WTC11 (cell line): ENCODE measurements around the gene PKMYT1. TPM values are rescaled to one million over a fixed set of nuclear protein-coding genes. Genes with fewer than 3 reads are reported as not detected.

Experiments used
- ATAC-seq: fragments of 200-7000 bp; cut with Tn5 transposase; 2 replicates; pipeline ENCODE4 v1.10.0; 2021; ENCODE audit warnings: mild to moderate bottlenecking, moderate library complexity
- CTCF ChIA-PET: fragments of 300-600 bp; sonication (Branson Sonifier 250); formaldehyde crosslinking; loops from one replicate; lab custom pipeline; 2021; ENCODE audit warnings: antibody characterized with exemption; lab: Charles Lee
- POLR2A ChIA-PET: fragments of 350-600 bp; sonication (Branson Sonifier 250); formaldehyde crosslinking; loops from one replicate; lab custom pipeline; 2021; ENCODE audit warnings: antibody characterized with exemption; lab: Charles Lee
- DNase-seq: peaks from one replicate; pipeline ENCODE4 v3.0.0; 2021; ENCODE audit warnings: low spot score
- H3K27ac Mint-ChIP-seq: 2 replicates; pipeline ENCODE4 v1.8.0; 2021; ENCODE audit warnings: mixed read lengths
- H3K27me3 Mint-ChIP-seq: 2 replicates; pipeline ENCODE4 v1.8.0; 2021; ENCODE audit warnings: low read depth, mild to moderate bottlenecking, moderate library complexity, mixed read lengths
- H3K36me3 Mint-ChIP-seq: 2 replicates; pipeline ENCODE4 v1.8.0; 2021; ENCODE audit warnings: mixed read lengths
- H3K4me1 Mint-ChIP-seq: 2 replicates; pipeline ENCODE4 v1.8.0; 2022; ENCODE audit warnings: mixed read lengths
- H3K4me3 Mint-ChIP-seq: 2 replicates; pipeline ENCODE4 v1.8.0; 2021; ENCODE audit warnings: mild to moderate bottlenecking, moderate library complexity, mixed read lengths
- H3K9me3 Mint-ChIP-seq: 2 replicates; pipeline ENCODE4 v1.8.0; 2021; ENCODE audit warnings: mixed read lengths
- ATF1 ChIP-seq: sonication (generic); formaldehyde crosslinking; IDR thresholded peaks from 2 replicates; pipeline ENCODE4 v1.8.1; 2023; ENCODE audit warnings: mild to moderate bottlenecking, moderate library complexity, missing genetic modification reagents
- ETV6 ChIP-seq: sonication (generic); formaldehyde crosslinking; IDR thresholded peaks from 2 replicates; pipeline ENCODE4 v1.8.1; 2022; ENCODE audit warnings: mild to moderate bottlenecking, missing genetic modification reagents
- FOXJ3 ChIP-seq: sonication (generic); formaldehyde crosslinking; IDR thresholded peaks from 2 replicates; pipeline ENCODE4 v1.9.0; 2021; ENCODE audit warnings: missing genetic modification reagents, mild to moderate bottlenecking, borderline replicate concordance
- GRHL2 ChIP-seq: fragments of 250-450 bp; sonication (Bioruptor Pico); IDR thresholded peaks from 2 replicates; pipeline ENCODE4 v1.8.0; 2022; ENCODE audit warnings: mild to moderate bottlenecking, moderate library complexity; ENCODE audit not compliant: insufficient replicate concordance, severe bottlenecking
- JAZF1 ChIP-seq: fragments of 250-450 bp; sonication (Bioruptor Pico); IDR thresholded peaks from 2 replicates; pipeline ENCODE4 v1.9.0; 2021; ENCODE audit warnings: moderate library complexity, mild to moderate bottlenecking, inconsistent platforms
- NR1H2 ChIP-seq: sonication (generic); formaldehyde crosslinking; IDR thresholded peaks from 2 replicates; pipeline ENCODE4 v1.9.0; 2021; ENCODE audit warnings: mild to moderate bottlenecking, moderate library complexity, missing genetic modification reagents
- NR2C2 ChIP-seq: sonication (generic); formaldehyde crosslinking; IDR thresholded peaks from 2 replicates; pipeline ENCODE4 v1.8.0; 2022; ENCODE audit warnings: mild to moderate bottlenecking, missing genetic modification reagents
- RELA ChIP-seq: sonication (generic); formaldehyde crosslinking; IDR thresholded peaks from 2 replicates; pipeline ENCODE4 v1.8.1; 2022; ENCODE audit warnings: missing genetic modification reagents, mild to moderate bottlenecking, borderline replicate concordance
- SMAD4 ChIP-seq: sonication (generic); formaldehyde crosslinking; IDR thresholded peaks from 2 replicates; pipeline ENCODE4 v1.8.0; 2022; ENCODE audit warnings: mild to moderate bottlenecking, missing genetic modification reagents
- SP1 ChIP-seq: sonication (generic); formaldehyde crosslinking; conservative IDR thresholded peaks from 2 replicates; pipeline ENCODE4 v1.8.1; 2022; ENCODE audit warnings: missing genetic modification reagents
- TCF7 ChIP-seq: sonication (generic); formaldehyde crosslinking; IDR thresholded peaks from 2 replicates; pipeline ENCODE4 v1.8.0; 2022; ENCODE audit warnings: mild to moderate bottlenecking, low read depth, missing genetic modification reagents, moderate library complexity
- TEAD1 ChIP-seq: sonication (generic); formaldehyde crosslinking; IDR thresholded peaks from 2 replicates; pipeline ENCODE4 v1.8.0; 2022; ENCODE audit warnings: mild to moderate bottlenecking, missing genetic modification reagents
- TP53 ChIP-seq: sonication (generic); formaldehyde crosslinking; IDR thresholded peaks from 2 replicates; pipeline ENCODE4 v1.8.1; 2023; ENCODE audit warnings: mild to moderate bottlenecking, missing genetic modification reagents
- ZNF416 ChIP-seq: fragments of 250-450 bp; sonication (Bioruptor Pico); IDR thresholded peaks from 2 replicates; pipeline ENCODE4 v1.9.0; 2021; ENCODE audit warnings: mild to moderate bottlenecking, inconsistent platforms
- ZNF671 ChIP-seq: fragments of 250-450 bp; sonication (Bioruptor Pico); IDR thresholded peaks from 2 replicates; pipeline ENCODE4 v1.8.0; 2021; ENCODE audit warnings: mild to moderate bottlenecking
- total RNA-seq: library from RNA; stranded (reverse); gene quantifications from 3 replicates; pipeline ENCODE4 v1.2.3, GENCODE V29; 2021
- TF ChIP-seq, protein P1 (sequence below): sonication (generic); formaldehyde crosslinking; IDR thresholded peaks from 2 replicates; pipeline ENCODE4 v1.8.0; 2022; ENCODE audit warnings: mild to moderate bottlenecking, missing genetic modification reagents
- TF ChIP-seq, protein P2 (sequence below): sonication (generic); formaldehyde crosslinking; IDR thresholded peaks from 2 replicates; pipeline ENCODE4 v1.8.1; 2023; ENCODE audit warnings: mild to moderate bottlenecking, moderate library complexity, missing genetic modification reagents
- TF ChIP-seq, protein P3 (sequence below): sonication (generic); formaldehyde crosslinking; IDR thresholded peaks from 2 replicates; pipeline ENCODE4 v1.8.0; 2023; ENCODE audit warnings: missing genetic modification reagents
- TF ChIP-seq, protein P4 (sequence below): sonication (generic); formaldehyde crosslinking; IDR thresholded peaks from 2 replicates; pipeline ENCODE4 v1.8.0; 2022; ENCODE audit warnings: mild to moderate bottlenecking, missing genetic modification reagents
- TF ChIP-seq, protein P5 (sequence below): sonication (generic); formaldehyde crosslinking; conservative IDR thresholded peaks from 2 replicates; pipeline ENCODE4 v1.8.1; 2022; ENCODE audit warnings: mild to moderate bottlenecking, missing genetic modification reagents
- TF ChIP-seq, protein P6 (sequence below): sonication (generic); formaldehyde crosslinking; IDR thresholded peaks from 2 replicates; pipeline ENCODE4 v1.8.0; 2022; ENCODE audit warnings: missing genetic modification reagents
- TF ChIP-seq, protein P7 (sequence below): fragments of 250-450 bp; sonication (Bioruptor Pico); IDR thresholded peaks from 2 replicates; pipeline ENCODE4 v1.9.0; 2021; ENCODE audit warnings: moderate library complexity, mild to moderate bottlenecking, inconsistent platforms, borderline replicate concordance

PKMYT1 gene
- total RNA-seq, 1 experiment from 2014 or later, result 120 TPM

DNA sequence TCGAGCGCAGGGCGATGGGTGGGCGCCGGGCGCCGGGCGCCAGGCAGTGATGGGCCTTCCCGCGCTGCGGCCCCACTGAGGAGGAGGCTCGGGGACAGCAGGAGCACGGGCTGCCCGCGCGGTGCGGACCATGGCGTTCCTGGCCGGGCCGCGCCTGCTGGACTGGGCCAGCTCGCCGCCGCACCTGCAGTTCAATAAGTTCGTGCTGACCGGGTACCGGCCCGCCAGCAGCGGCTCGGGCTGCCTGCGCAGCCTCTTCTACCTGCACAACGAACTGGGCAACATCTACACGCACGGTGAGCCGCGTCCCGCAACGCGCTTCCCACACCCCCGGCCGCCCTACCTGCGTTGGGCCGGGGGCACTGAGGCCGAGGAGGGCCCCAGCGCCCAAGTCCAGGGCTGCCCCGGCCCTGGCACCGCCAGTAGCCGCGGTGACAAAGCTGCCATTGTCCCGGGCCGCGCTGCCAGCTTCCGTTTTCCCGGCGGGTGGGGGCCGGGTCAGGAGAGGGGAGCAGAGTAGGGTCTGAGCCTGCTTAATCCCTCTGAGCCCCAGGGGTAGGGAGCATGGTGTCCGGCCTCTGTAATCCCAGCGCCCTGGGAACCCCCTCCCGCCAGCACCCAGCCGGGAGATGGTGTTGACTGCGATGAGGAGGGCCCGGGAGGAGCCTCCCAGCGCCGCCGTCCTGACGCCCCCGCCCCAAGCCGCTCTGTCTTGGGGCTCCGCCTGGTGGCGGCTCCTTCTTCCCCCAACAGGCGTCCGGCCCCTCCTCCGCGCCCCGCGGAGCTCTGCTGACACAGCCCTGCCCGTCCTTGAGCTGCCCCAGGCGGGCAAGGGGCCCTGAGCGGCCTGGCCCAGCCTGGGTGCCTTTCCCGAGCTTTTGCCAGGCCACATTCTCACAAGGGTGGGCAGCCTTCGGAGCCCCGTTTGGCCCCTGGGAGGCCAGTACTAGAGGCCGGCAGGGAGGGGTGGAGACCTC, 10.4 kb downstream of the PKMYT1 start (continued):
- TF ChIP-seq, protein P1, sequence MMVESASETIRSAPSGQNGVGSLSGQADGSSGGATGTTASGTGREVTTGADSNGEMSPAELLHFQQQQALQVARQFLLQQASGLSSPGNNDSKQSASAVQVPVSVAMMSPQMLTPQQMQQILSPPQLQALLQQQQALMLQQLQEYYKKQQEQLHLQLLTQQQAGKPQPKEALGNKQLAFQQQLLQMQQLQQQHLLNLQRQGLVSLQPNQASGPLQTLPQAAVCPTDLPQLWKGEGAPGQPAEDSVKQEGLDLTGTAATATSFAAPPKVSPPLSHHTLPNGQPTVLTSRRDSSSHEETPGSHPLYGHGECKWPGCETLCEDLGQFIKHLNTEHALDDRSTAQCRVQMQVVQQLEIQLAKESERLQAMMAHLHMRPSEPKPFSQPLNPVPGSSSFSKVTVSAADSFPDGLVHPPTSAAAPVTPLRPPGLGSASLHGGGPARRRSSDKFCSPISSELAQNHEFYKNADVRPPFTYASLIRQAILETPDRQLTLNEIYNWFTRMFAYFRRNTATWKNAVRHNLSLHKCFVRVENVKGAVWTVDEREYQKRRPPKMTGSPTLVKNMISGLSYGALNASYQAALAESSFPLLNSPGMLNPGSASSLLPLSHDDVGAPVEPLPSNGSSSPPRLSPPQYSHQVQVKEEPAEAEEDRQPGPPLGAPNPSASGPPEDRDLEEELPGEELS, result peak; percentile 59; the same call in 1 of the 2 replicates
- TF ChIP-seq, protein P2, sequence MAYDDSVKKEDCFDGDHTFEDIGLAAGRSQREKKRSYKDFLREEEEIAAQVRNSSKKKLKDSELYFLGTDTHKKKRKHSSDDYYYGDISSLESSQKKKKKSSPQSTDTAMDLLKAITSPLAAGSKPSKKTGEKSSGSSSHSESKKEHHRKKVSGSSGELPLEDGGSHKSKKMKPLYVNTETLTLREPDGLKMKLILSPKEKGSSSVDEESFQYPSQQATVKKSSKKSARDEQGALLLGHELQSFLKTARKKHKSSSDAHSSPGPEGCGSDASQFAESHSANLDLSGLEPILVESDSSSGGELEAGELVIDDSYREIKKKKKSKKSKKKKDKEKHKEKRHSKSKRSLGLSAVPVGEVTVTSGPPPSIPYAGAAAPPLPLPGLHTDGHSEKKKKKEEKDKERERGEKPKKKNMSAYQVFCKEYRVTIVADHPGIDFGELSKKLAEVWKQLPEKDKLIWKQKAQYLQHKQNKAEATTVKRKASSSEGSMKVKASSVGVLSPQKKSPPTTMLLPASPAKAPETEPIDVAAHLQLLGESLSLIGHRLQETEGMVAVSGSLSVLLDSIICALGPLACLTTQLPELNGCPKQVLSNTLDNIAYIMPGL (CRISPR knock-in tag), result no peak; the same call in none of the 2 replicates
- no peak for TF ChIP-seq ZNF416 (CRISPR knock-in tag)
- no peak; the same call in 1 of the 2 replicates for TF ChIP-seq ATF1 (CRISPR knock-in tag)
- TF ChIP-seq, protein P3, sequence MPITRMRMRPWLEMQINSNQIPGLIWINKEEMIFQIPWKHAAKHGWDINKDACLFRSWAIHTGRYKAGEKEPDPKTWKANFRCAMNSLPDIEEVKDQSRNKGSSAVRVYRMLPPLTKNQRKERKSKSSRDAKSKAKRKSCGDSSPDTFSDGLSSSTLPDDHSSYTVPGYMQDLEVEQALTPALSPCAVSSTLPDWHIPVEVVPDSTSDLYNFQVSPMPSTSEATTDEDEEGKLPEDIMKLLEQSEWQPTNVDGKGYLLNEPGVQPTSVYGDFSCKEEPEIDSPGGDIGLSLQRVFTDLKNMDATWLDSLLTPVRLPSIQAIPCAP (CRISPR knock-in tag), result no peak
- TF ChIP-seq ETV6, result peak; percentile 56; the same call in 1 of the 2 replicates
- TF ChIP-seq RELA, result no peak
- TF ChIP-seq, protein P4, sequence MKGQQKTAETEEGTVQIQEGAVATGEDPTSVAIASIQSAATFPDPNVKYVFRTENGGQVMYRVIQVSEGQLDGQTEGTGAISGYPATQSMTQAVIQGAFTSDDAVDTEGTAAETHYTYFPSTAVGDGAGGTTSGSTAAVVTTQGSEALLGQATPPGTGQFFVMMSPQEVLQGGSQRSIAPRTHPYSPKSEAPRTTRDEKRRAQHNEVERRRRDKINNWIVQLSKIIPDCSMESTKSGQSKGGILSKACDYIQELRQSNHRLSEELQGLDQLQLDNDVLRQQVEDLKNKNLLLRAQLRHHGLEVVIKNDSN (CRISPR knock-in tag), result no peak
- TF ChIP-seq, protein P5, sequence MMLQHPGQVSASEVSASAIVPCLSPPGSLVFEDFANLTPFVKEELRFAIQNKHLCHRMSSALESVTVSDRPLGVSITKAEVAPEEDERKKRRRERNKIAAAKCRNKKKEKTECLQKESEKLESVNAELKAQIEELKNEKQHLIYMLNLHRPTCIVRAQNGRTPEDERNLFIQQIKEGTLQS, result no peak
- TF ChIP-seq SP1 (CRISPR knock-in tag), result peak; percentile 60; the same call in 1 of the 2 replicates
- TF ChIP-seq GRHL2 (CRISPR knock-in tag), result no peak

DNA sequence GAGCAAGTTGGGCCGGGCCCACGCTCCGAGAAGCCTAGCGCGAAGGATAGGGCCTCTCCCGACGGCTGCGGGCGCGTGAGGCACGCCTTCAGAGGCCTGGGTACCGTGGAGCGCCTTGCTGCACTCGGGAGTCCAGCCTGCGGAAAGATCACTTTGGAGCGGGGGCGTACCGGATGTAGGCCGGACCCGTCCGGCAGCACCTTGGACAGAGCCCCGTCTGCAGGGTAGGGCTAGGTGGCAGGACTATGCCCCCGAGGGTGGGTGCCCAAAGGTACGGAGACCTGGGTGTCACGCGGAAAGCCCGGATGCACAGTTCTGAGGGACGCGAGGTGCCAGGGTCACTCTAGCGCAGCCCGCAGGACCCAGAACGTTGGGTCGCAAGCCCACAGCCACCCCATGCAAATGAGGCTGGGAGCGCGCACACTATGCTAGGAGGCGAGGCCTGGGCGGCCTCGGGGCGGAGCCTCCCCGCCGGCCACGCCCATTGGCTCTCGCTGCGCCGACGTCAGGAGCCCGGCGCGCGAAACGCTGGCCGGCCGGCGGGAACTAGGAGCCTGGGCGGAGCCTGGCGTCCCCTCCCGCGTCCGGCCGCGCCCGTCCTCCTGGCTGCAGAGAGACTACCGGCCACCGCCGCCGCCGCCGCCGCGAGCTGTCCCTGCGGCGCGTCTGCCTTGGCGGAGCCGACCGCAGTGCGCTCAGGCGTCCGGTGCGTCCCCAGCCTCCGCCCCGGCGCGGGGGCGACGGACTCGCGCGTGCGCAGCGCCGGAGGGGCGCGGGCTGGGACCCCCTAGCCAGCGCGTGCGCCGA, 11.3 kb downstream of the PKMYT1 start, which contains the start of gene PAQR4:
TSS of gene PAQR4 (plus strand) at position 611 of the 807 bp plus-strand sequence. CDS start 327 bp downstream, outside the sequence.
- ChIA-PET POLR2A (interaction anchor here (0.7 to 2.0 kb wide), 6 partner anchors 12 to 86 kb away, joined by 3 to 11 read pairs (median 8); partner anchors contain the start of genes FLYWCH2, PKMYT1 and TNFRSF12A), CTCF (interaction anchor here (0.7 to 4.2 kb wide), 18 partner anchors 8 to 161 kb away, joined by 3 to 46 read pairs (median 6); partner anchors contain the start of genes CLDN9 and PKMYT1)
- TF ChIP-seq JAZF1 (CRISPR knock-in tag), result no peak
- TF ChIP-seq SMAD4, result peak; percentile 82
- TF ChIP-seq, protein P4 (CRISPR knock-in tag), result peak; percentile 74; the same call in 1 of the 2 replicates
- peak; percentile 83 for TF ChIP-seq SP1 (CRISPR knock-in tag)
- TF ChIP-seq TEAD1 (CRISPR knock-in tag), result peak; percentile 86
- TF ChIP-seq NR2C2, result 0 out of 2 replicates have a peak, but pooled peaks have one; percentile 29
- TF ChIP-seq, protein P6, sequence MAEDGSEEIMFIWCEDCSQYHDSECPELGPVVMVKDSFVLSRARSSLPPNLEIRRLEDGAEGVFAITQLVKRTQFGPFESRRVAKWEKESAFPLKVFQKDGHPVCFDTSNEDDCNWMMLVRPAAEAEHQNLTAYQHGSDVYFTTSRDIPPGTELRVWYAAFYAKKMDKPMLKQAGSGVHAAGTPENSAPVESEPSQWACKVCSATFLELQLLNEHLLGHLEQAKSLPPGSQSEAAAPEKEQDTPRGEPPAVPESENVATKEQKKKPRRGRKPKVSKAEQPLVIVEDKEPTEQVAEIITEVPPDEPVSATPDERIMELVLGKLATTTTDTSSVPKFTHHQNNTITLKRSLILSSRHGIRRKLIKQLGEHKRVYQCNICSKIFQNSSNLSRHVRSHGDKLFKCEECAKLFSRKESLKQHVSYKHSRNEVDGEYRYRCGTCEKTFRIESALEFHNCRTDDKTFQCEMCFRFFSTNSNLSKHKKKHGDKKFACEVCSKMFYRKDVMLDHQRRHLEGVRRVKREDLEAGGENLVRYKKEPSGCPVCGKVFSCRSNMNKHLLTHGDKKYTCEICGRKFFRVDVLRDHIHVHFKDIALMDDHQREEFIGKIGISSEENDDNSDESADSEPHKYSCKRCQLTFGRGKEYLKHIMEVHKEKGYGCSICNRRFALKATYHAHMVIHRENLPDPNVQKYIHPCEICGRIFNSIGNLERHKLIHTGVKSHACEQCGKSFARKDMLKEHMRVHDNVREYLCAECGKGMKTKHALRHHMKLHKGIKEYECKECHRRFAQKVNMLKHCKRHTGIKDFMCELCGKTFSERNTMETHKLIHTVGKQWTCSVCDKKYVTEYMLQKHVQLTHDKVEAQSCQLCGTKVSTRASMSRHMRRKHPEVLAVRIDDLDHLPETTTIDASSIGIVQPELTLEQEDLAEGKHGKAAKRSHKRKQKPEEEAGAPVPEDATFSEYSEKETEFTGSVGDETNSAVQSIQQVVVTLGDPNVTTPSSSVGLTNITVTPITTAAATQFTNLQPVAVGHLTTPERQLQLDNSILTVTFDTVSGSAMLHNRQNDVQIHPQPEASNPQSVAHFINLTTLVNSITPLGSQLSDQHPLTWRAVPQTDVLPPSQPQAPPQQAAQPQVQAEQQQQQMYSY (CRISPR knock-in tag), result peak; percentile 61
- TF ChIP-seq TP53 (CRISPR knock-in tag), result peak; percentile 82
- TF ChIP-seq, protein P7, sequence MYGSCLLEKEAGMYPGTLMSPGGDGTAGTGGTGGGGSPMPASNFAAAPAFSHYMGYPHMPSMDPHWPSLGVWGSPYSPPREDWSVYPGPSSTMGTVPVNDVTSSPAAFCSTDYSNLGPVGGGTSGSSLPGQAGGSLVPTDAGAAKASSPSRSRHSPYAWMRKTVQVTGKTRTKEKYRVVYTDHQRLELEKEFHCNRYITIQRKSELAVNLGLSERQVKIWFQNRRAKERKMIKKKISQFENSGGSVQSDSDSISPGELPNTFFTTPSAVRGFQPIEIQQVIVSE (CRISPR knock-in tag), result no peak
- no peak for TF ChIP-seq NR1H2 (CRISPR knock-in tag)
- TF ChIP-seq TCF7, result peak; percentile 64
- TF ChIP-seq FOXJ3 (CRISPR knock-in tag), result no peak
- no peak for TF ChIP-seq ZNF671 (CRISPR knock-in tag)

More for the DNA sequence above, 11.3 kb downstream of the PKMYT1 start, which contains the start of gene PAQR4:
- H3K4me3 Mint-ChIP-seq, result peak within 1 kb of the TSS; percentile 66
- ATAC-seq, result peak; percentile 62
- H3K4me1 Mint-ChIP-seq, result peaks cover 27% of the 10 kb centered on the region
- peaks cover 9% of the 10 kb centered on the region; the same call in 1 of the 2 replicates for H3K36me3 Mint-ChIP-seq
- H3K9me3 Mint-ChIP-seq, result no peaks in the 10 kb centered on the region
- DNase-seq, result peak; percentile 89
- no peak within 1 kb of the TSS for H3K27ac Mint-ChIP-seq
- peaks cover 33% of the 10 kb centered on the region for H3K27me3 Mint-ChIP-seq
